ENCODE measurements around the gene CLSTN2.

- TF ChIP-seq EP300 (IDR thresholded peaks at IDR 0.05; ENCODE audit: borderline replicate concordance in 1 of 2, low read depth in 2 of 2, low read length in 2 of 2) (no peak), CTCF (IDR thresholded peaks at IDR 0.05; ENCODE audit: control extremely low read depth in 1 of 3, insufficient read depth in 1 of 3, low read depth in 1 of 3, low read length in 3 of 3) (no peak), CBX8 (IDR thresholded peaks at IDR 0.05; ENCODE audit: borderline replicate concordance, low read depth, low read length) (no peak), USF2 (IDR thresholded peaks at IDR 0.05; ENCODE audit: low read length) (no peak), POLR2A (IDR thresholded peaks at IDR 0.05; ENCODE audit: control extremely low read depth in 1 of 2, low read depth in 2 of 2, low read length in 2 of 2) (no peak), CHD2 (IDR thresholded peaks at IDR 0.05; ENCODE audit: low read length) (no peak), CEBPB (IDR thresholded peaks at IDR 0.05; ENCODE audit: low read depth, low read length) (no peak)
- TF ChIP-seq, protein P1, sequence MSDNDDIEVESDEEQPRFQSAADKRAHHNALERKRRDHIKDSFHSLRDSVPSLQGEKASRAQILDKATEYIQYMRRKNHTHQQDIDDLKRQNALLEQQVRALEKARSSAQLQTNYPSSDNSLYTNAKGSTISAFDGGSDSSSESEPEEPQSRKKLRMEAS (IDR thresholded peaks at IDR 0.05) = no peak
Measured at GRCh38 chr3:140167600-140168281, 232.8 kb downstream of the CLSTN2 start.

All from H1 (cell line).